HG03432 (cell line): ENCODE measurements around the gene OR6B1.
"Not testable (repeated sequence)": the region's sequence is repeated elsewhere in the genome, so short reads cannot be mapped to it uniquely, and the experiment has no call there.

ENCODE experiments used
- ATAC-seq: cut with Tn5 transposase; IDR thresholded peaks from one replicate; pipeline ENCODE4 v1.9.1; 2021; ENCODE audit warnings: mild to moderate bottlenecking, moderate library complexity; ENCODE audit not compliant: unreplicated experiment

OR6B1 gene

DNA sequence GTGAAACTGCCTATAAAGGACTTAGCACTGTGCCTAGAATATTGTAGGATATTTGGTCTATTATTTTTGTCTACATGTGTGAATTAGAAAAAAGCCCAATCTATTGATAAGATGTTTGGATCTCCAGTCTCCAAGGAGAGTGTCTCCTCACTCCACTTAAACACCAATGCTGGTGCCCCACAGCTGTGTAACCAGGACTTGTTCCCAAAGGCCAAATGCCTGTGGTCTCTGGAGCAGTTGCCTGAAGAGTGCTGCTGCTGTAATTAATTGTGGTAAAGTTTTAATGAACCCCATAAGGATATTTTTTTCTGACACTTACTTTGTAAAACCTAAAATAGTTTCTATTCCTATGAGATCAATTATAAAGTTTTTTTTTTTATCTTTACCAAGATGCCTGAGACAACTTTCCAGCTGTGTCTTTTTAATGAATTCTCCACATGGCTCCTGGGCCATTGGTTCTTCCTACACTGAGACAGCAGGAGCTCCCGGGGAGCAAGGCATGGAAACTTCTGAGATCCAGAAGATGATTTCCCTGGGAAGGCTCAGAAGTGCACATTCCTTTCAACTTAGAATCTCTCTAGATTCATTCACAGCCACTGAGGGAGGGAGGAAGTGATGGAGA, 37.4 kb downstream of the OR6B1 start:
- no peak for ATAC-seq

DNA sequence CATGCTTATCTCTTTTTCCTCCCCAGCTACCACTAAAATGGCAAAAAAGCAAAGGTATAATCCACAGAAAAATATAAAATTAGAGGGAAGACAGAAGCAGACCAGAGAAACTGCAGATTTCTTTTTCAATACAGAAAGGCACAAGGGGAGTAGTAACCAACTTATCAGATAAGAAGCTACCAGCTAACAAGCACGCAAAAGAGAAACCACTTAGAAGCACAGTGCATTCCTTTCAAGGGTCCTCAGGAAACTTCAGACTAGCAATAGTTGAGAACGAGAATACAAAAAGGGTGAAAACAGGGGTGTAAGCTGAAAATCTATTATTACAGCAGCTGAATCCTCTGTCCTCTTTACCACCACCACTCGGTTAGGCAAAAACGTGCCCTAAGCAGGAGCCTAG, 38.8 kb downstream of the OR6B1 start:
- ATAC-seq = no peak

DNA sequence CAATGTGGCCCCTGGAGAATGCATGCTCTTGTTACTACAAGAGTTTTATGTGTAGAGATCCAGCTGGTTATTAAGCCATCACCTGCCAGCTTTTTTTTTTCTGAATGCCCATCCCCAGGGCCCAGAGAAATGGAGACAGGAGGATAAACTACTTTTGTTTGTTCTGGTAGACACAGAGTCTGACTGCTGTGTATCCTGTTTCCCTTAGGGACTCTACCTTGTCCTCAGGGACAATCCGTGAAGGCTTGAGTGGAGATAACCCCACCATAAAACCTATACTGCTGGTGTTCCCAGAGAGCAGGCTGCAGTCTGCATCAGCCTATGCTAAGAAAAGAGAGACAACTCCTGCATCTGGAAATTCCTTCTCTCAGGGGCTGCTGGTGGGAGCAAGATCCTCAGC, 48.5 kb downstream of the OR6B1 start, which contains the start of gene OR2A5:
Gene OR2A5 (plus strand): TSS at position 301 of the 400 bp plus-strand sequence. CDS start 1,454 bp downstream, outside the sequence.
- ATAC-seq = no peak

DNA sequence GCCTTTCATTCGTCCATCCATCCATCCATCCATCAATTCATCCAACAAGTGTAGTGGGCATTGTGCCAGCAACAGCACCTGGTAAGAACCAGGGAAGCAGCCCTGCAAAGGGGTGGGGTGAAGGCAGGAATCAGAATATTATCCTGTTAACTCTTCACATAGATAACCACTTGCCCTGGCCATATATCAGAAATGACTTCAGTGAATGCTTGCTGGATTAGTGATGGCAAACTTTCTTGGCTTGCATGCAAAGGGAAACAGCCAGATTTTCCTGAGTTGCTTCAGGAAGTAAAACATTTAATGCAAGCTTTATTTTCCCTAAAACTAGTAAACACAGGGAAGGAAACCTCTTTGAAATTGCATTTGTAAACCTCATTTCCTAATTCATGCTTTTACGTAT, 49.4 kb downstream of the OR6B1 start:
- ATAC-seq = no peak

DNA sequence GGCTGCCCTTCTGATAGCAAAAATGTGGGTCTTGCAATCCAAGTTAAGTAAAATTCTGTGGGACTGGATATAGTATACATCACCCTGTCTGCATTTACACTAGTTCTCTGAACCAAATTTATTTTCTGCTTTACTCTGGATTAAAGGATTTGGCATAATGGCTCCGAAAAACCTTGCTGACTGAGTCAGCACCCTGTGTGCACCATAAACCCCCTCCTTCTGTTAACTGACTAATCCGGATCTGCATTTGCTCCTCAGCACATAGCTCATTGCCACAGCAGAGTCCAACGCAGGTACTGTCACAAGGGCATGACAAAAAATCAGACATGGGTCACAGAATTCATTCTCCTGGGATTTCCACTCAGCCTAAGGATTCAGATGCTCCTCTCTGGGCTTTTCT, 50.0 kb downstream of the OR6B1 start:
- ATAC-seq = no peak

DNA sequence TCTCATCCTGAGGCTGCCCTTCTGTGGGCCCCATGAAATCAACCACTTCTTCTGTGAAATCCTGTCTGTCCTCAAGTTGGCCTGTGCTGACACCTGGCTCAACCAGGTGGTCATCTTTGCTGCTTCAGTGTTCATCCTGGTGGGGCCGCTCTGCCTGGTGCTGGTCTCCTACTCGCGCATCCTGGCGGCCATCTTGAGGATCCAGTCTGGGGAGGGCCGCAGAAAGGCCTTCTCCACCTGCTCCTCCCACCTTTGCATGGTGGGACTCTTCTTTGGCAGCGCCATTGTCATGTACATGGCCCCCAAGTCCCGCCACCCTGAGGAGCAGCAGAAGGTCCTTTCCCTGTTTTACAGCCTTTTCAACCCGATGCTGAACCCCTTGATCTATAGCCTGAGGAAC, 50.8 kb downstream of the OR6B1 start:
- ATAC-seq = not testable (repeated sequence)

DNA sequence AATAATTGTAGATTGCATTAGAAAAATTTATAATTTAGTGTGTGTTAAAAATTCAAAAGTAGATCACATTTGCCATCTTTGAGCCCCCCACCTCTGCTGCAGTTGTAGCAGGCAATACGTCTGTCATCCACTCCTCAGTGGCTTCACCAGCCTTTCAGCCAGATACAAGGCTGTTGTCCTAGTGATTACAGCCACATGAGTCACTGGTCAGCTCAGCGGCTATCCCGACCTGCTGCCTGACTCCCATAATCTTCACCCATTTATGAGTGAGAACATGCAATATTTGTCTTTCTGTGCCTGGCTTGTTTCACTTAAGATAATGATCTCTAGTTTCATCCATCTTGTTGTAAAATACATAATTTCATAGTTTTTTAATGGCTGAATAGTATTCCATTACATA, 57.8 kb downstream of the OR6B1 start:
- ATAC-seq = no peak
